Type B pancreatic cell (in vitro differentiated cells): Measurements from ENCODE around the gene GLRA3. TPM values are rescaled to one million over a fixed set of nuclear protein-coding genes. Genes with fewer than 3 reads are reported as not detected.

ENCODE experiments used
- DNase-seq: peaks from one replicate; pipeline ENCODE4 v3.0.0; 2021; ENCODE audit warnings: mixed read lengths; ENCODE audit not compliant: unreplicated experiment; ENCODE audit errors: extremely low spot score
- H3K27ac Mint-ChIP-seq: 2 replicates; pipeline ENCODE4 v1.8.0; 2021; ENCODE audit warnings: mild to moderate bottlenecking, mixed read lengths
- H3K27me3 Mint-ChIP-seq: 2 replicates; pipeline ENCODE4 v1.8.0; 2021; ENCODE audit warnings: mixed read lengths
- H3K36me3 Mint-ChIP-seq: 2 replicates; pipeline ENCODE4 v1.8.0; 2021; ENCODE audit warnings: mixed read lengths
- H3K4me1 Mint-ChIP-seq: one replicate; pipeline ENCODE4 v1.8.0; 2021; ENCODE audit warnings: mixed read lengths; ENCODE audit not compliant: unreplicated experiment
- H3K4me3 Mint-ChIP-seq: 2 replicates; pipeline ENCODE4 v1.8.0; 2021; ENCODE audit warnings: mild to moderate bottlenecking, mixed read lengths
- H3K9me3 Mint-ChIP-seq: 2 replicates; pipeline ENCODE4 v1.8.0; 2021; ENCODE audit warnings: mixed read lengths
- CTCF ChIP-seq: fragments of 200-600 bp; sonication (generic); conservative IDR thresholded peaks from 2 replicates; pipeline ENCODE4 v1.5.0; 2021; ENCODE audit warnings: antibody characterized with exemption, mild to moderate bottlenecking
- total RNA-seq: library from RNA; stranded (reverse); gene quantifications from 2 replicates; pipeline ENCODE4 v1.2.1, GENCODE V29; 2021; ENCODE audit warnings: low replicate concordance

The GLRA3 gene
- total RNA-seq, 1 donor from 2014 or later = 0.60 TPM

GRCh38 chr4:174835536-174835935 lies 6.5 kb upstream of the GLRA3 start:
- Mint-ChIP-seq H3K36me3 (no peaks in the 10 kb centered on the region), H3K4me3 (no peak overlapping the region), H3K27ac (peak overlapping the region; percentile 12), H3K9me3 (no peaks in the 10 kb centered on the region), H3K4me1 (no peaks in the 10 kb centered on the region), H3K27me3 (peaks cover 6% of the 10 kb centered on the region)
- TF ChIP-seq CTCF = no peak
- no peak for DNase-seq

GRCh38 chr4:174834477-174834876 lies 5.4 kb upstream of the GLRA3 start:
- H3K9me3 Mint-ChIP-seq = no peaks in the 10 kb centered on the region

GRCh38 chr4:174826660-174827059 lies 2.4 kb downstream of the GLRA3 start:
- no peak overlapping the region for H3K27ac Mint-ChIP-seq
- H3K9me3 Mint-ChIP-seq = no peaks in the 10 kb centered on the region
- peaks cover 6% of the 10 kb centered on the region for H3K4me1 Mint-ChIP-seq
- TF ChIP-seq CTCF = peak; percentile 46
- DNase-seq = no peak
- H3K27me3 Mint-ChIP-seq = peaks cover 17% of the 10 kb centered on the region
- no peaks in the 10 kb centered on the region for H3K36me3 Mint-ChIP-seq
- H3K4me3 Mint-ChIP-seq = no peak overlapping the region

More at GRCh38 chr4:174834477-174834876, 5.4 kb upstream of the GLRA3 start:
- H3K36me3 Mint-ChIP-seq = no peaks in the 10 kb centered on the region
- no peak for TF ChIP-seq CTCF
- H3K4me3 Mint-ChIP-seq = no peak overlapping the region
- no peak overlapping the region for H3K27ac Mint-ChIP-seq
- no peaks in the 10 kb centered on the region for H3K4me1 Mint-ChIP-seq
- no peak for DNase-seq
- H3K27me3 Mint-ChIP-seq = peaks cover 10% of the 10 kb centered on the region

GRCh38 chr4:174815282-174815681 lies 13.8 kb downstream of the GLRA3 start:
- H3K36me3 Mint-ChIP-seq = no peaks in the 10 kb centered on the region
- TF ChIP-seq CTCF = no peak
- H3K27me3 Mint-ChIP-seq = no peaks in the 10 kb centered on the region
- H3K27ac Mint-ChIP-seq = no peak overlapping the region
- no peaks in the 10 kb centered on the region for H3K9me3 Mint-ChIP-seq
- H3K4me3 Mint-ChIP-seq = no peak overlapping the region
- DNase-seq = no peak
- H3K4me1 Mint-ChIP-seq = no peaks in the 10 kb centered on the region

GRCh38 chr4:174813292-174813691 lies 15.8 kb downstream of the GLRA3 start:
- Mint-ChIP-seq H3K27ac (no peak overlapping the region), H3K36me3 (no peaks in the 10 kb centered on the region), H3K4me3 (no peak overlapping the region), H3K27me3 (no peaks in the 10 kb centered on the region), H3K9me3 (no peaks in the 10 kb centered on the region), H3K4me1 (no peaks in the 10 kb centered on the region)
- TF ChIP-seq CTCF = no peak
- no peak for DNase-seq

GRCh38 chr4:174810834-174811233 lies 18.2 kb downstream of the GLRA3 start:
- no peak for TF ChIP-seq CTCF
- Mint-ChIP-seq H3K27me3 (no peaks in the 10 kb centered on the region), H3K9me3 (no peaks in the 10 kb centered on the region), H3K4me3 (no peak overlapping the region), H3K4me1 (no peaks in the 10 kb centered on the region), H3K36me3 (no peaks in the 10 kb centered on the region), H3K27ac (no peak overlapping the region)
- DNase-seq = no peak
